GM18519 (cell line): ENCODE measurements around the gene AHI1.
A peak's percentile ranks its signal among the peaks of the same experiment; 100 is the strongest.
"Not testable (repeated sequence)": the region's sequence is repeated elsewhere in the genome, so short reads cannot be mapped to it uniquely, and the experiment has no call there.

Source experiments
- ATAC-seq: cut with Tn5 transposase; IDR thresholded peaks from one replicate; pipeline ENCODE4 v1.9.1; 2021; ENCODE audit warnings: mild to moderate bottlenecking, moderate library complexity; ENCODE audit not compliant: unreplicated experiment, low FRiP score

AHI1 gene

GRCh38 chr6:135344526-135344925, 153.0 kb downstream of the AHI1 start:
- ATAC-seq, result no peak

- ATAC-seq, result not testable (repeated sequence)
Measured at GRCh38 chr6:135339920-135340319, 157.6 kb downstream of the AHI1 start.

- no peak for ATAC-seq
Measured at GRCh38 chr6:135334169-135334568, 163.4 kb downstream of the AHI1 start.

DNA sequence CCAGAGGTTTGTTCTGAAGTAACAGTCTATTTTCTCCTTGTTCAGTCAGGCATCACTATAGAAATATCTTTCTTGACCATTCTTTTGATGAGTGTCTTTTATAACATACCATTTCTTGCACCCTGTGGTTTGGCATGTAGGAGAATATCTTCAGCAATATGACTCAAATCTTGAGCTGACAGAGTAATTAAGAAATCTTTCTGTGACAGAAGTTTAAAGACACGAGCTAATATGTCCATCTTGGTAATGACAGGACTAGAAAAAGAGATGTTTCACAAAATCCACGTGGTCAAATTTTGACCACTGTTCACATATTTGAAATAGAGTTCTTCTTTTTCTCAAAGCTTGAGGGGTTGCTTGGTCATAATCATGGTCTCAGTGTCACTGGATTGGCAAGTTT, 166.5 kb downstream of the AHI1 start:
- no peak for ATAC-seq

DNA sequence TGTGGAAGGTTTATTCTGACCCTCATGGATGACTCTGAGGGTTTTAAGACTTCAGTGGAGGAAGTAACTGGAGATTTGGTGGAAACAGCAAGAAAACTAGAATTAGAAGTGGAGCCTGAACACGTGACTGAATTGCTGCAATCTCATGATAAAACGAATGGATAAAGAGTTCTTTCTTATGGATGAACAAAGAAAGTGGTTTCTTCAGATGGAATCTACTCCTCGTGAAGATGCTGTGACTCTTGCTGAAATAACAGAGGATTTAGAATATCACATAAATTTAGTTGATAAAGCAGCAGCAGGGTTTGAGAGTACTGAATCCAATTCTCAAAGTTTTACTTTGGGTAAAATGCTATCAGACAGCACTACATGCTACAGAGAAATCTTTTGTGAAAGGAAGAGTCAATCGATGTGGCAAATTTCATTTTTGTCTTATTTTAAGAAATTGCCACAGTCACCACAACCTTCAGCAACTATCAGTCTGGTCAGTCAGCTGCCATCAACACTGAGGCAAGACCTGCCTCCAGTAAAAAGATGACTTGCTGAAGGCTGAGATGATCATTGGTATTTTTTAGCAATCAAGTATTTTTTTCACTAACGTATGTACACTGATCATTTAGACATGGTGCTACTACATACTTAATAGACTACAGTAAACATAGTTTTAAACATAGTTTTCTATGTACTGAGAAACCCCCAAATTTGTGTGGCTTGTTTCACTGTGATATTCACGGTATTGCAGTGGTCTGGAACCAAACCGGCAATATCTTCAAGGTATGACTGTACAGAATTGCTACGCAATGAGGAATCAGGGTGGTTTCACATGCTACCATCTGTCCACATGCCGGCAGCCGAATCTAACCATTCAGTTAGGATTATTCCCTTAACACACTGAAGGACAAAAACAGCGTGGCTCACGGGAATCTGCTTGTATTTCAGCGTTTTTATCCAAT, 167.4 kb downstream of the AHI1 start:
- peak; percentile 53 for ATAC-seq

GRCh38 chr6:135328136-135328535, 169.4 kb downstream of the AHI1 start:
- no peak for ATAC-seq

GRCh38 chr6:135325624-135326424, 171.7 kb downstream of the AHI1 start:
- no peak for ATAC-seq

- ATAC-seq, result no peak
Measured at GRCh38 chr6:135324531-135324930, 173.0 kb downstream of the AHI1 start.

GRCh38 chr6:135323979-135324378, 173.6 kb downstream of the AHI1 start:
- no peak for ATAC-seq

- peak; percentile 94 for ATAC-seq
Measured at GRCh38 chr6:135323202-135323668, 174.3 kb downstream of the AHI1 start.

- no peak for ATAC-seq
Measured at GRCh38 chr6:135322427-135323201, 174.9 kb downstream of the AHI1 start.

DNA sequence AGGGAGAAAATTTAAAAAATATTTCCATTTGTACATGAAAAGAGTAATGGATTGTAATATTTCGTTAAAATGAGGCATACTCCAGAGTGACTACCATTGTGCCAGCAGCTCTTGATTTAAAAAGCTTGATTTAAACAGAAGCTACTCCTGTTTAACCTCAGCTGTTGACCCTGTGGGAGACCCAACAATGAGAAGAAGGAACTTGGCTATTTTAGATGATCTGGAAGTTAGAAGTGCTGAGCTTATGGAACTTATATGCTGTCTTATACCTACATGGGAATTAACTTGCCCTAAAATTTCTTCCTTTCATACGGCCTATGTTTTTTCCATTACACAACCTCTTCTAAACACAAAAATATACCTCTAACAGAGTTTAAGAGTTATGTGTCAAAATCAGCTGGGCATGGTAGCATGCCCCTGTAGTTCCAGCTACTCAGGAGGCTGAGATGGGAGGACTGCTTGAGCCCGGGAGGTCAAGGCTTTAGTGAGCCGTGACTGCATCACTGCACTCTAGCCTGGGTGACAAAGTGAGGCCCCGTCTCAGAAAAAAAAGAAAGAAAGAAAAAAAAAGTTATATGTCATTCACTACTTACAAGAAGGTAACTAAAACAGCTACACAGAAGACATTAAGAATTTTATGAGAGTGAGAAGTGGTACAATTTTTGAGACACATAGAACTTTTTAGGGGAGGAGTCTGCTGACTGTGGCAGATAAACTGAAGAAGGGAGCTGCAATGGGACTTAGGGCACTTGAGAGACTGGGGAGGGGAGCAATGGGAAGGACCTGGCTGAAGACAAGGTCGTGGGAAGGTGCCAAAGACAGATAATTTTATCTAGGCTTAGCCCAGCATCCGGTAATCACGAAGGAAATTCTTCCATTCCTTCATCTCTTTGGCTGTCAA, 176.6 kb downstream of the AHI1 start:
- ATAC-seq, result no peak

GRCh38 chr6:135319819-135320218, 177.7 kb downstream of the AHI1 start:
- ATAC-seq, result no peak

- no peak for ATAC-seq
Measured at GRCh38 chr6:135318738-135319469, 178.6 kb downstream of the AHI1 start.

GRCh38 chr6:135314543-135314942, 183.0 kb downstream of the AHI1 start:
- no peak for ATAC-seq

- no peak for ATAC-seq
Measured at GRCh38 chr6:135311446-135312200, 185.9 kb downstream of the AHI1 start.

DNA sequence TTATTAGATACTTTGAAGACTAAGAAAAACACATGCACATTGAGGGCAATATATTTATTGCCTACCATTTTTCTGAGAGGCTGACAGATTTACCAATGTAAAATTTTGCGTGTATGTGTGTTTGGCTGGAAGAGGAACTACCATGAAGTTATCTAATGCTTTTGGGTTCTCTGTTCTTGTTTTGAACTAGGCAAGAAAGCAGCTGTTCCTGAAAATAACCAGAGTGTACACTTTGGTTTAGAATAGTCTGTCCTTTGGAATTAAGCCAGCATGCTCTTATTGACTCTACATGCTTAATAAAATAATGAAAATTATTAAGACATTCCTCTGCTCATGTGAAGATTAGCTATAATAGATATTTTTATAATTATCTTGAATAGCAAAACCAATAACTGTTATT, 187.2 kb downstream of the AHI1 start:
- ATAC-seq, result no peak

DNA sequence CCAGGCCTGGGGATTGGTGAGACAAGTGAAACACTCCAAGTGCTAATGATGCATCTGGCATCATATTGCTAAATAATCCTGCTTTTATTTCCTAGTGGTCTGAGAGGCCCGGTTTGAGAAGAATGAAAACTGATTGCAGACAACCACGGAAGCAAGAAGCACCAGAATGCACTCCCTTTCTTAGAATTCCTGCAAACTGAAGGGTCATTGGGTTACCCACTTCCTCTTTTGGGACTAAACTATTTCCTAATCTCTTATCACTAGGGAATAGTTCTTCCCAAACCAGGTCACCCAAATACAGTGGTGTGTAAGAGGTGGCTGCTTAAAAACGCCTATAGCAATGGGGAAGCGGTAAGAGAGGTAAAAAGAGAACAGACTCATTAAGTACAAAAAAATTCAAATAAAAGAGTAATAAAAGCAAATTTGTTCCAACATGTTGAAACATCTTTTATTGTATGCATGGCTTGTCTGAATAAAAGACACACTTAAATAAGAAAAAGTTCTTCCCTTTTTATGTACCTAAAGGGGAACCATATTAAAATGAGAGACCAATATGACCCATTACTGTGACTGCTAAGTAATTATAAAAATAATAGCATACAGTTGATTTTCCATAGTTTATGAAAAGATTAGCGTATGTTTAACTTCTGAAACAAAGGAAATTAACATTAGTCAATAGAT, 190.7 kb downstream of the AHI1 start:
- ATAC-seq, result no peak
